Ishikawa (cell line): ENCODE data around the gene WFIKKN1.
A peak's percentile ranks its signal among the peaks of the same experiment; 100 is the strongest.

Experiments used
- CEBPB ChIP-seq: IDR thresholded peaks from 2 replicates; pipeline ENCODE4 v1.6.1; 2012
- CREB1 ChIP-seq: IDR thresholded peaks from 2 replicates; pipeline ENCODE4 v1.6.1; 2012; ENCODE audit warnings: low read depth
- EGR1 ChIP-seq: IDR thresholded peaks from 2 replicates; pipeline ENCODE4 v1.6.1; 2012
- EP300 ChIP-seq: IDR thresholded peaks from 2 replicates; pipeline ENCODE4 v1.6.1; 2012; ENCODE audit warnings: borderline replicate concordance
- FOXM1 ChIP-seq: IDR thresholded peaks from 2 replicates; pipeline ENCODE4 v1.6.1; 2012; ENCODE audit warnings: low read depth, borderline replicate concordance
- NFIC ChIP-seq: IDR thresholded peaks from 2 replicates; pipeline ENCODE4 v1.6.1; 2012
- RAD21 ChIP-seq: IDR thresholded peaks from 2 replicates; pipeline ENCODE4 v1.6.1; 2012; ENCODE audit warnings: low read depth
- REST ChIP-seq: IDR thresholded peaks from 2 replicates; pipeline ENCODE4 v1.6.1; 2012; ENCODE audit warnings: low read depth, mild to moderate bottlenecking
- TAF1 ChIP-seq: IDR thresholded peaks from 2 replicates; pipeline ENCODE4 v1.6.1; 2012; ENCODE audit warnings: low read depth, mild to moderate bottlenecking
- TCF12 ChIP-seq: IDR thresholded peaks from 2 replicates; pipeline ENCODE4 v1.6.1; 2012; ENCODE audit warnings: low read depth
- TEAD4 ChIP-seq: IDR thresholded peaks from 2 replicates; pipeline ENCODE4 v1.6.1; 2012
- YY1 ChIP-seq: IDR thresholded peaks from 2 replicates; pipeline ENCODE4 v1.6.1; 2012; ENCODE audit warnings: low read depth
- ZBTB7A ChIP-seq: IDR thresholded peaks from 2 replicates; pipeline ENCODE4 v1.6.1; 2012; ENCODE audit warnings: low read depth
- TF ChIP-seq, protein P1 (sequence below): IDR thresholded peaks from 2 replicates; pipeline ENCODE4 v1.6.1; 2012
- TF ChIP-seq, protein P2 (sequence below): IDR thresholded peaks from 2 replicates; pipeline ENCODE4 v1.6.1; 2012

WFIKKN1 gene

DNA sequence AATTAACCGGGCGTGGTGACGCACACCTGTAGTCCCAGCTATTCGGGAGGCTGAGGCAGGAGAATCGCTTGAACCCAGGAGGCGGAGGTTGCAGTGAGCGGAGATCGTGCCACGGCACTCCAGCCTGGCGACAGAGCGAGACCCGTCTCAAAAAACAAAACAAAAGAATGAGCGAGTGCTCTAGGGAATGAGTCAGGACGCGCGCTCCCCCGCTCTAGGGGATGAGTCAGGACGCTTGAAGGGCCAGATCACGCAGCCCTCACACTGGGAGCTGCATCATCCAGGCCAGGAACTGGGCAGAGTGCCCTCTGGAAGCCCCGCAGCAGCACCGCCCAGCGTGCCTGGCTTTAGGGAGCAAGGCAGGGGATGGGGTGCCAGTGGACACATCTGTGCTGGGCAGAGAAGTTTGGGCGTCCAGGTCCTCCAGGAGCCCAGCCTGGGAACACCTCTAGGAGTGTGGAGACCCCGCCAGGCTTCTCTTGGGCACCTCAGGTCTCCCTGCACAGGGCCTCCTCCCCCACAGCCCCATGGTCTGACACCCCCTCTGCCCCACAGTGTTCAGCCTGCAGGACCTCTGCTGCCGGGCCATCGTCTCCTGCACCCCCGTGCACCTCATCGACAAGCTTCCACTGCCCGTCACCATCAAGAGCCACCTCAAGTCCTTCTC lies 3.9 kb upstream of the WFIKKN1 start:
- TF ChIP-seq REST (no peak), TEAD4 (0 out of 2 replicates have a peak, but pooled peaks have one; percentile 7), NFIC (peak; percentile 7; the same call in 1 of the 2 replicates), TCF12 (peak; percentile 21; the same call in 1 of the 2 replicates), EP300 (peak; percentile 30; the same call in 1 of the 2 replicates)
- TF ChIP-seq, protein P1, sequence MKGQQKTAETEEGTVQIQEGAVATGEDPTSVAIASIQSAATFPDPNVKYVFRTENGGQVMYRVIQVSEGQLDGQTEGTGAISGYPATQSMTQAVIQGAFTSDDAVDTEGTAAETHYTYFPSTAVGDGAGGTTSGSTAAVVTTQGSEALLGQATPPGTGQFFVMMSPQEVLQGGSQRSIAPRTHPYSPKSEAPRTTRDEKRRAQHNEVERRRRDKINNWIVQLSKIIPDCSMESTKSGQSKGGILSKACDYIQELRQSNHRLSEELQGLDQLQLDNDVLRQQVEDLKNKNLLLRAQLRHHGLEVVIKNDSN = no peak

GRCh38 chr16:627454-628239 lies 3.1 kb upstream of the WFIKKN1 start:
- TF ChIP-seq REST (no peak), NFIC (peak; percentile 63), TEAD4 (no peak), TCF12 (no peak), FOXM1 (no peak)
- TF ChIP-seq, protein P2, sequence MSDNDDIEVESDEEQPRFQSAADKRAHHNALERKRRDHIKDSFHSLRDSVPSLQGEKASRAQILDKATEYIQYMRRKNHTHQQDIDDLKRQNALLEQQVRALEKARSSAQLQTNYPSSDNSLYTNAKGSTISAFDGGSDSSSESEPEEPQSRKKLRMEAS = peak; percentile 78

DNA sequence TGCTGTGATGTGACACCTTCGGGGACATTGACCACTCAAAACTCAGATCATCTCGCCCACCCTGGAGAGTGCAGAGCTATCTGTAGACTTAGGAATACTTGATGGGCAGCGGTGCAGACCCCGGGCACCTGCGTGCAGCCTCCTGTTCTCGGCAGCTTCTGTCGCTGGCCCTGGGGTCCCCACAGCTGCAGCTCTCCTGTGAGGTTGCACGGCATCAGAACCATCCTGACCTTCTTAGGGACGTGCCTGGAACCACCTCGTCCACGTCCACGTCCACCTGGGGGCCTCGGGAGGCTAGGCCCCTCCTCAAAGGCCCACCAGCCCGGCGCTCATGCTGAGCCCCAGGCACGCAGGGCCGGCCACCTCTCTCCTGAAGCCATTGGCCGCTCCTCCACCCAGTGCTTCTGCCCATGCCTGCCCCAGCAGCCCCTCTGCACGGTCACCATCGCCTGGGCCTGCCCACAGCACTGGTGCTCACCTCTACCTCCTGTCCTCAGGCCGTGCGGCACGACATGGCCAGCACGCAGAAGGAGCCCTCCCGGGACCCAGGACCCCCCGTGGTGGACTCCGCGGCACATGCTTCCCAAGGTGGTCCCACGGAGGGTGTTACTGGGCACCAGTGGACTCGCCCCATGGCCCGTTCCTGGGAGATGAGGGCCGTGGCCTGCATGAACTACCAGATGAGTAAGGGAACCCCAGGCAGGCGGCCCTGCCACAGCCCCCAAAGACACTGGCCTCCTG lies 2.3 kb upstream of the WFIKKN1 start:
- no peak for TF ChIP-seq CEBPB
- TF ChIP-seq TCF12 = no peak
- TF ChIP-seq TEAD4 = no peak
- TF ChIP-seq EGR1 = no peak
- no peak for TF ChIP-seq CREB1
- TF ChIP-seq EP300 = no peak
- no peak for TF ChIP-seq FOXM1
- TF ChIP-seq ZBTB7A = no peak

DNA sequence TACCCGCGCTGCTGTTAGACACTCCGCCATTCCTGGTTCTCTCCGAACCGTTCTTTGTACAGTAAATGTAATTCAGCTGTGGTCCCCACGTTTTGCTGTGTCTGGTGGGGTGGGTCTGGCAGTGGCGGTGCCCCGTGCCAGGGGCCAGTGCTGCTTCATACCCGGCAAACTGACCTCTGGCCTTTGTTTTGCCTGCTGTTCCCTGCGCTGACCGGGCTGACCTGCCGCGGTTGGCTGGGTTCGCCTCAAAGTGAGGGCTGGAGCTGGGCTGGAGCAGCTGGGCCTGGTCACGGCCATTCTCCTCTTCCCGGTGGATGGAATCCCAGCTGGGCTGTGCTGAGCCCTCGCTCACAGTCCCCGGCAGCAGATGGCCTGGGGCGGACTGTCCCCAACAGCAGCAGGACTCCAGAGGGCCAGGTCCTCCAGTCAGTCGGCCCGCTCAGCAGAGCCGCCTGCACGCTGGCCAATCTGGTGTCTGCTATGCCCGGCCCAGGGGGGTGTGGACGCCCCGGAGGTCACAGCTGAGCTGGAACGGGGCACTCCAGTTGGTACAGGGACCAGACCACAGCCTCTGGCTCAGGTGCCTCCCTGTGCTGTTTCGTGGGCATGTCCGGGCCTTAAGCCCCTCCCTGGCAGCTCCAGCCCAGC lies 1.5 kb upstream of the WFIKKN1 start:
- TF ChIP-seq TAF1 (no peak), TEAD4 (no peak), EP300 (no peak), NFIC (no peak)

GRCh38 chr16:629833-630248 lies 944 bp upstream of the WFIKKN1 start:
- TF ChIP-seq, protein P1 = no peak
- TF ChIP-seq NFIC (no peak), TEAD4 (no peak), ZBTB7A (no peak), CREB1 (no peak), CEBPB (no peak), RAD21 (no peak), TAF1 (no peak), TCF12 (no peak), EGR1 (no peak), REST (no peak), YY1 (no peak)
- TF ChIP-seq, protein P2 = no peak
